ENCODE data around the gene FGGY. TPM values are rescaled to one million over a fixed set of nuclear protein-coding genes. Genes with fewer than 3 reads are reported as not detected.
A peak's percentile ranks its signal among the peaks of the same experiment; 100 is the strongest.
"Not testable (repeated sequence)": the region's sequence is repeated elsewhere in the genome, so short reads cannot be mapped to it uniquely, and the experiment has no call there.

The FGGY gene
- total and polyA plus RNA-seq, 5 donors: 10.0 to 20.5 (median 19.9) TPM

- 28% methylated on average over 2 of the region's 2 CpGs for WGBS
Measured at GRCh38 chr1:59486615-59487014, 189.7 kb downstream of the FGGY start.

GRCh38 chr1:59487335-59488031 is 190.6 kb downstream of the FGGY start:
- ATAC-seq (peak in 1 of 2 donors; percentile 67), DNase-seq (no peak)
- Histone ChIP-seq H3K4me1 (ENCODE audit: control insufficient read depth, insufficient read depth, low read length) (peaks cover 8% of the 10 kb centered on the region), H3K27ac (ENCODE audit: low read length) (no peak overlapping the region), H3K4me3 (ENCODE audit: low read length) (no peak overlapping the region), H3K9me3 (ENCODE audit: control insufficient read depth, low read length) (no peaks in the 10 kb centered on the region), H3K27me3 (ENCODE audit: control insufficient read depth, insufficient read depth) (no peaks in the 10 kb centered on the region)
- WGBS: 79% methylated on average over 2 of the region's 2 CpGs
- intact Hi-C loops (cut with DNase I): no loop called here

More at GRCh38 chr1:59486615-59487014, 189.7 kb downstream of the FGGY start:
- Histone ChIP-seq H3K27ac (ENCODE audit: low read length) (no peak overlapping the region), H3K27me3 (ENCODE audit: control insufficient read depth, insufficient read depth) (no peaks in the 10 kb centered on the region), H3K4me1 (ENCODE audit: control insufficient read depth, insufficient read depth, low read length) (peaks cover 8% of the 10 kb centered on the region), H3K4me3 (ENCODE audit: low read length) (no peak overlapping the region), H3K9me3 (ENCODE audit: control insufficient read depth, low read length) (no peaks in the 10 kb centered on the region)
- DNase-seq (no peak), ATAC-seq (peak in 1 of 2 donors; percentile 60)
- intact Hi-C loops (cut with DNase I): no loop called here

- no peaks in the 10 kb centered on the region for H3K27me3 ChIP-seq (ENCODE audit: control insufficient read depth, insufficient read depth)
- intact Hi-C loops (cut with DNase I): loop anchor here in 1 of 4 donors (10.0 kb wide), 1 partner anchor 88 kb away; no protein-coding TSS in a partner anchor
- H3K4me1 ChIP-seq (ENCODE audit: control insufficient read depth, insufficient read depth, low read length): no peaks in the 10 kb centered on the region
- no peaks in the 10 kb centered on the region for H3K9me3 ChIP-seq (ENCODE audit: control insufficient read depth, low read length)
- no peak overlapping the region for H3K27ac ChIP-seq (ENCODE audit: low read length)
- no peak for DNase-seq
- WGBS: 58% methylated on average over 1 of the region's 1 CpG
- no peak for ATAC-seq
- no peak overlapping the region for H3K4me3 ChIP-seq (ENCODE audit: low read length)
Measured at GRCh38 chr1:59492500-59492899, 195.6 kb downstream of the FGGY start.

GRCh38 chr1:59494145-59494833 is 197.4 kb downstream of the FGGY start:
- Histone ChIP-seq H3K4me1 (ENCODE audit: control insufficient read depth, insufficient read depth, low read length) (no peaks in the 10 kb centered on the region), H3K27me3 (ENCODE audit: control insufficient read depth, insufficient read depth) (no peaks in the 10 kb centered on the region), H3K9me3 (ENCODE audit: control insufficient read depth, low read length) (no peaks in the 10 kb centered on the region), H3K27ac (ENCODE audit: low read length) (no peak overlapping the region), H3K4me3 (ENCODE audit: low read length) (no peak overlapping the region)
- DNase-seq (peak in 1 of 3 donors; percentile 40), ATAC-seq (peak; percentile 62 to 63)
- intact Hi-C loops (cut with DNase I): loop anchor here in 1 of 4 donors (10.0 kb wide), 1 partner anchor 89 kb away; no protein-coding TSS in a partner anchor

- not testable (repeated sequence) for H3K27ac ChIP-seq (ENCODE audit: low read length); H3K9me3 ChIP-seq (ENCODE audit: control insufficient read depth, low read length); H3K4me3 ChIP-seq (ENCODE audit: low read length); H3K27me3 ChIP-seq (ENCODE audit: control insufficient read depth, insufficient read depth); ATAC-seq; DNase-seq; H3K4me1 ChIP-seq (ENCODE audit: control insufficient read depth, insufficient read depth, low read length)
- 99% methylated on average over 2 of the region's 2 CpGs for WGBS
- intact Hi-C loops (cut with DNase I): loop anchor here in 1 of 4 donors (10.0 kb wide), 1 partner anchor 91 kb away; no protein-coding TSS in a partner anchor
Measured at GRCh38 chr1:59496156-59496555, 199.3 kb downstream of the FGGY start.

- Histone ChIP-seq H3K9me3 (ENCODE audit: control insufficient read depth, low read length) (no peaks in the 10 kb centered on the region), H3K27me3 (ENCODE audit: control insufficient read depth, insufficient read depth) (no peaks in the 10 kb centered on the region), H3K27ac (ENCODE audit: low read length) (no peak overlapping the region), H3K4me3 (ENCODE audit: low read length) (no peak overlapping the region), H3K4me1 (ENCODE audit: control insufficient read depth, insufficient read depth, low read length) (no peaks in the 10 kb centered on the region)
- intact Hi-C loops (cut with DNase I): loop anchor here in 1 of 4 donors (10.0 kb wide), 1 partner anchor 93 kb away; no protein-coding TSS in a partner anchor
- no peak for DNase-seq
- WGBS: 79% methylated on average over 7 of the region's 7 CpGs
- no peak for ATAC-seq
Measured at GRCh38 chr1:59497616-59498015, 200.7 kb downstream of the FGGY start.

- intact Hi-C loops (cut with DNase I): loop anchor here in 1 of 4 donors (10.0 kb wide), 1 partner anchor 94 kb away; no protein-coding TSS in a partner anchor
- H3K9me3 ChIP-seq (ENCODE audit: control insufficient read depth, low read length): no peaks in the 10 kb centered on the region
- no peaks in the 10 kb centered on the region for H3K4me1 ChIP-seq (ENCODE audit: control insufficient read depth, insufficient read depth, low read length)
- no peak overlapping the region for H3K4me3 ChIP-seq (ENCODE audit: low read length)
- 24% methylated on average over 4 of the region's 4 CpGs for WGBS
- DNase-seq (no peak), ATAC-seq (peak; percentile 50 to 77)
- H3K27ac ChIP-seq (ENCODE audit: low read length): no peak overlapping the region
- no peaks in the 10 kb centered on the region for H3K27me3 ChIP-seq (ENCODE audit: control insufficient read depth, insufficient read depth)
Measured at GRCh38 chr1:59498640-59499039, 201.7 kb downstream of the FGGY start.

- 63% methylated on average over 5 of the region's 5 CpGs for WGBS
- no peaks in the 10 kb centered on the region for H3K27me3 ChIP-seq (ENCODE audit: control insufficient read depth, insufficient read depth)
- no peaks in the 10 kb centered on the region for H3K4me1 ChIP-seq (ENCODE audit: control insufficient read depth, insufficient read depth, low read length)
- DNase-seq (no peak), ATAC-seq (peak; percentile 36 to 51)
- peak overlapping the region; percentile 25 for H3K4me3 ChIP-seq (ENCODE audit: low read length)
- intact Hi-C loops (cut with DNase I): loop anchor here in 1 of 4 donors (10.0 kb wide), 1 partner anchor 95 kb away; no protein-coding TSS in a partner anchor
- H3K27ac ChIP-seq (ENCODE audit: low read length): no peak overlapping the region
- H3K9me3 ChIP-seq (ENCODE audit: control insufficient read depth, low read length): no peaks in the 10 kb centered on the region
Measured at GRCh38 chr1:59499273-59499942, 202.5 kb downstream of the FGGY start.

GRCh38 chr1:59499943-59500569 is 203.2 kb downstream of the FGGY start:
- WGBS: 84% methylated on average over 4 of the region's 4 CpGs
- intact Hi-C loops (cut with DNase I): loop anchor here in 2 of 4 donors (10.0 kb wide), 2 partner anchors 95 to 195 kb away; no protein-coding TSS in a partner anchor
- Histone ChIP-seq H3K9me3 (ENCODE audit: control insufficient read depth, low read length) (no peaks in the 10 kb centered on the region), H3K4me3 (ENCODE audit: low read length) (no peak overlapping the region), H3K4me1 (ENCODE audit: control insufficient read depth, insufficient read depth, low read length) (no peaks in the 10 kb centered on the region), H3K27me3 (ENCODE audit: control insufficient read depth, insufficient read depth) (no peaks in the 10 kb centered on the region), H3K27ac (ENCODE audit: low read length) (no peak overlapping the region)
- no peak for DNase-seq
- no peak for ATAC-seq

GRCh38 chr1:59500950-59501742 is 204.3 kb downstream of the FGGY start:
- Histone ChIP-seq H3K4me1 (ENCODE audit: control insufficient read depth, insufficient read depth, low read length) (no peaks in the 10 kb centered on the region), H3K27me3 (ENCODE audit: control insufficient read depth, insufficient read depth) (no peaks in the 10 kb centered on the region), H3K9me3 (ENCODE audit: control insufficient read depth, low read length) (no peaks in the 10 kb centered on the region), H3K4me3 (ENCODE audit: low read length) (no peak overlapping the region), H3K27ac (ENCODE audit: low read length) (no peak overlapping the region)
- DNase-seq (no peak), ATAC-seq (no peak)
- intact Hi-C loops (cut with DNase I): loop anchor here in 1 of 4 donors (10.0 kb wide), 1 partner anchor 194 kb away; no protein-coding TSS in a partner anchor
- WGBS: 78% methylated on average over 4 of the region's 4 CpGs

Measured in right cardiac atrium (tissue), 5 donors.